AG09309 (cell line): ENCODE measurements around the gene GABBR2.
"Not testable (repeated sequence)": the region's sequence is repeated elsewhere in the genome, so short reads cannot be mapped to it uniquely, and the experiment has no call there.

ENCODE experiments used
- DNase-seq: peaks from one replicate; pipeline ENCODE4 v3.0.0-alpha.2; 2010; ENCODE audit warnings: low read depth
- H3K4me3 ChIP-seq: 2 replicates; pipeline ENCODE4 v1.5.1; 2011; ENCODE audit warnings: mild to moderate bottlenecking, low read depth, low read length, moderate library complexity; ENCODE audit not compliant: control insufficient read depth
- TF ChIP-seq, protein P1 (sequence below): IDR thresholded peaks from 2 replicates; pipeline ENCODE4 v1.5.1; 2011; ENCODE audit warnings: mild to moderate bottlenecking, low read depth, low read length, inconsistent platforms; ENCODE audit not compliant: insufficient read depth, control insufficient read depth; ENCODE audit errors: missing control alignments

Gene GABBR2

DNA sequence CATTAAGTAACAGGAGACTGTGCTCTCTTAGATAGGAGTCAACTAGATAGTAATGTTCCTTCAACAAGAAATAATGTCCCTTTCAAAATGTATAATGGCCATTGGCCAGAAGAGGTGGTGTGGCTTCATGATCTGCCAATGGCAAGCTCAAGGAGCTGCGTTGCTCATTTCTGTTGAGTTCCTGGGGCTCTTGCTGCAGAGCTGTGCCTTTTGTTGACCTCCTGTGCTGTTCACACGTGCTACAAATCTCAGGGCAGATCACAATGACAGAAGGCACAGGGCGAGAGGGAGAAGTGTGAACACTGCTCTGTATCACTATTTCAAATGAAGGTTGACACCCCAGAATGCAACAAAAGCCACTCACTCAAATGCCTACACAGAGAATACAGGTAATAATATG, 437.3 kb downstream of the GABBR2 start:
- H3K4me3 ChIP-seq = no peak overlapping the region
- TF ChIP-seq, protein P1, sequence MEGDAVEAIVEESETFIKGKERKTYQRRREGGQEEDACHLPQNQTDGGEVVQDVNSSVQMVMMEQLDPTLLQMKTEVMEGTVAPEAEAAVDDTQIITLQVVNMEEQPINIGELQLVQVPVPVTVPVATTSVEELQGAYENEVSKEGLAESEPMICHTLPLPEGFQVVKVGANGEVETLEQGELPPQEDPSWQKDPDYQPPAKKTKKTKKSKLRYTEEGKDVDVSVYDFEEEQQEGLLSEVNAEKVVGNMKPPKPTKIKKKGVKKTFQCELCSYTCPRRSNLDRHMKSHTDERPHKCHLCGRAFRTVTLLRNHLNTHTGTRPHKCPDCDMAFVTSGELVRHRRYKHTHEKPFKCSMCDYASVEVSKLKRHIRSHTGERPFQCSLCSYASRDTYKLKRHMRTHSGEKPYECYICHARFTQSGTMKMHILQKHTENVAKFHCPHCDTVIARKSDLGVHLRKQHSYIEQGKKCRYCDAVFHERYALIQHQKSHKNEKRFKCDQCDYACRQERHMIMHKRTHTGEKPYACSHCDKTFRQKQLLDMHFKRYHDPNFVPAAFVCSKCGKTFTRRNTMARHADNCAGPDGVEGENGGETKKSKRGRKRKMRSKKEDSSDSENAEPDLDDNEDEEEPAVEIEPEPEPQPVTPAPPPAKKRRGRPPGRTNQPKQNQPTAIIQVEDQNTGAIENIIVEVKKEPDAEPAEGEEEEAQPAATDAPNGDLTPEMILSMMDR = no peak
- no peak for DNase-seq

- not testable (repeated sequence) for DNase-seq, H3K4me3 ChIP-seq
Observed at GRCh38 chr9:98270284-98270683, 438.5 kb downstream of the GABBR2 start.

DNA sequence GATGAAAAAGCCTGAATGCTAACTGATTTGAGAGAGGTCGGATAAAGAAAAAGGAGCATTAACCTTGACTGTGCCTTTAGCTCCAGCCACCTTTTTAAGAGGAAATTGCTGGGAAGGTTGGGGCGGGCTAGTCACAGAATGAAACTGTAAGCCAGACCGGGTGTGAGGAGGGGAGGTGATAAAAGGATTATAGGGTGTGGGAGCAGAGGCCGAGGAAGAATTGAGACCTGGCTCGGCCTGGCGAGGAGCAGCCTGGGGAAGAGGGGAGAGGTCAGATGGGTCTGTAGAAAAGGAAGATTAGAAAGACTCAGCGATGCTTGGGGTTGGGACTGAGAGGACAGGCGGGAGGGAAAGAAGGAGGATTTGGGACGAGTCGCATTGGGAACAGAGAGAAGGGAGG, 439.1 kb downstream of the GABBR2 start:
- H3K4me3 ChIP-seq = not testable (repeated sequence)

GRCh38 chr9:98267556-98267955, 441.2 kb downstream of the GABBR2 start:
- H3K4me3 ChIP-seq, DNase-seq: not testable (repeated sequence)

More for the DNA sequence above, 439.1 kb downstream of the GABBR2 start:
- not testable (repeated sequence) for DNase-seq

DNA sequence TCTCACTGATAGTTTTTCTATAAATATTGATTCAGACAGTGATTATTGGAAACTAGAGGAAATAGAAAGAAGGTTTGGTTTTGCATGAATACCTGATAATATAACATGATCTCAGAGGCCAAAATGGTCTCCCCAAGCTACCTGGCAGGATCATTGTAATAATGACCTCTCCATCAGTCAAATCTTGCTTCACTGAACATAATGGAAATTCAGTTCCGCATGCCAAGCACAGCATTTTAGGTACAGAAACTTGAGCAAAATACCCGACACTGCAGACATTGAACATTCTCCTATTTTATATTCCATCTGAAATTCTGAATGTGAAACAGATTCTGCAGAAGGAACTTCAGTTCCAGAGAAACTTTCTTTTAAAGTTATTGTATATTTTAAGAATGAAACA, 444.2 kb downstream of the GABBR2 start:
- TF ChIP-seq, protein P1 = no peak
- H3K4me3 ChIP-seq = no peak overlapping the region
- no peak for DNase-seq

GRCh38 chr9:98263482-98264357, 445.0 kb downstream of the GABBR2 start:
- DNase-seq = peak; percentile 47
- H3K4me3 ChIP-seq = no peak overlapping the region
- TF ChIP-seq, protein P1 = peak; percentile 99

DNA sequence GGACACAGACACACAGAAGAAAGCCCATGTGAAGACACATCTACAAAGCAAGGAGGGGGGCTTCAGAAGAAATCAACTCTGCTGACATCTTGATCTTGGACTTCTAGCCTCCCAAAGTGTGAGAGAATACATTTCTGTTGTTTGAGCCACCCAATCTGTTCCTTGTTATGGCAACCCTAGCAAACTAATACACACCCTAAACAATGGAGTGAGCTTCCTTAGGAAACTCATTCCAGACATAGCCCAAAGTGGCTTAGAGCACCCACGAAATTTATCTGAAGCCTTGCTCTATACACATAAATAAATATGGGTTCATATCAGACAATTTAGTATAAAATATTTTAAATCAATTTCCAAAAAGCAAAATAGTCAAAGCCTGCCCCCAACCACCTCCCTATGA, 445.7 kb downstream of the GABBR2 start:
- DNase-seq = no peak
- H3K4me3 ChIP-seq = no peak overlapping the region
- TF ChIP-seq, protein P1 = no peak

DNA sequence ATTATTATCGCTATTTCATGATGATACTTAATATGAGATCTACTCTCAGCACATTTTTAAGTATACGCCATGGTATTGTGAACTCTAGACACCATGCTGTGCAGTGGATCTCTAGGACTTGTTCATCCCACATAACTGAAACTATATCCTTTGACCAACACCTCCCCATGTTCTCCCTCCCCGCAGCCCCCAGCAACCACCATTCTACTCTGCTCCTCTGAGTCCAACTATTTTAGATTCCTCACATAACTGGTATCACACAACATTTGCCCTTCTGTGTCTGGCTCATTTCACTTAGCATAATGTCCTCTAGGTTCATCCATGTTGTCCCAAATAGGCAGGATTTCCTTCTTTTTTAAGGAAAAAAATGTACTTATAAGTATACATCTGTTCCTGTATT, 446.7 kb downstream of the GABBR2 start:
- DNase-seq = no peak
- no peak overlapping the region for H3K4me3 ChIP-seq
- TF ChIP-seq, protein P1 = no peak
